K562 (cell line): ENCODE data around the gene CCDC9B. TPM values are rescaled to one million over a fixed set of nuclear protein-coding genes. Genes with fewer than 3 reads are reported as not detected.

Source experiments
- ADNP ChIP-seq: fragments of 200-800 bp; sonication (Bioruptor generic); IDR thresholded peaks from 2 replicates; pipeline ENCODE4 v1.6.1; 2016; ENCODE audit warnings: missing genetic modification characterization, missing compliant biosample characterization
- DEAF1 ChIP-seq: fragments of 450-650 bp; formaldehyde crosslinking; IDR thresholded peaks from 2 replicates; pipeline ENCODE4 v1.4.0; 2020; ENCODE audit warnings: mild to moderate bottlenecking, moderate library complexity
- EP400 ChIP-seq: fragments of 450-650 bp; IDR thresholded peaks from 2 replicates; pipeline ENCODE4 v1.6.1; 2017; ENCODE audit warnings: antibody characterized with exemption, mild to moderate bottlenecking, moderate library complexity
- KLF1 ChIP-seq: fragments of 450-650 bp; IDR thresholded peaks from 2 replicates; pipeline ENCODE4 v1.6.1; 2016; ENCODE audit warnings: missing genetic modification characterization, missing compliant biosample characterization
- MBD1 ChIP-seq: fragments of 250-450 bp; sonication (Bioruptor Pico); IDR thresholded peaks from 2 replicates; pipeline ENCODE4 v1.8.0; 2022; ENCODE audit warnings: inconsistent platforms
- MCM7 ChIP-seq, 2 experiments: fragments of 450-650 bp; IDR thresholded peaks; 2 replicates each; pipeline ENCODE4 v1.6.1; 2016 to 2018
- MGA ChIP-seq: fragments of 450-650 bp; IDR thresholded peaks from 2 replicates; pipeline ENCODE4 v1.6.1; 2016; ENCODE audit warnings: mild to moderate bottlenecking, moderate library complexity
- RNF219 ChIP-seq: fragments of 250-450 bp; sonication (Bioruptor Pico); IDR thresholded peaks from 2 replicates; pipeline ENCODE4 v1.5.0; 2022; ENCODE audit warnings: mild to moderate bottlenecking
- TAF9B ChIP-seq: fragments of 450-650 bp; IDR thresholded peaks from 2 replicates; pipeline ENCODE4 v1.6.1; 2018; ENCODE audit warnings: mild to moderate bottlenecking; ENCODE audit not compliant: partially characterized antibody
- polyA plus RNA-seq, 8 experiments: library from polyadenylated mRNA; depleted of rRNA in 4 of 8; stranded (reverse) in 5 of 8; unstranded in 3 of 8; fragments of >200 nt; fragmentation: Nextera tagmentation in 2 of 8; fragmentation: Illumina TruSeq in 1 of 8; extraction: Ambion mirVana in 2 of 8; extraction: Trizol in 1 of 8; gene quantifications; 2 replicates each; pipeline versions ENCODE4 v1.2.1 to v1.2.3, GENCODE V29; 2011 to 2014; ENCODE audit warnings: inconsistent platforms in 1 of 8, missing spikeins in 1 of 8
- total RNA-seq, 7 experiments: library from RNA; depleted of rRNA in 6 of 7; stranded (reverse); fragments of >200 nt in 6 of 7; fragmentation: Illumina TruSeq in 2 of 7; extraction: Trizol in 2 of 7; gene quantifications; 2 replicates each; pipeline versions ENCODE4 v1.2.1 to v1.2.3, GENCODE V29; 2011 to 2021; ENCODE audit warnings: low replicate concordance in 1 of 7

The CCDC9B gene
- total and polyA plus RNA-seq, 9 of the 15 experiments (the other 6 are each of a cell fraction or from before 2014, with no cell fraction given): 0.01 to 0.47 (median 0.15) TPM; not detected in 1

GRCh38 chr15:40310001-40310959, 30.5 kb downstream of the CCDC9B start (continued):
- TF ChIP-seq MBD1 (CRISPR knock-in tag) (no peak), RNF219 (no peak), KLF1 (tag) (no peak), MGA (no peak), DEAF1 (CRISPR knock-in tag) (peak; percentile 97), TAF9B (no peak), MCM7 (IDR thresholded peaks at IDR 0.05) (no peak), ADNP (tag) (peak; percentile 90), EP400 (no peak)
